ENCODE measurements around the gene DNAAF6.

DNAAF6 gene

GRCh38 chrX:107288676-107289075 is 82.3 kb downstream of the DNAAF6 start:
- TF ChIP-seq EZH2phosphoT487 (IDR thresholded peaks at IDR 0.05; ENCODE audit: low read length) (no peak), EZH2 (optimal IDR thresholded peaks at IDR 0.05; ENCODE audit: low read depth, low read length) (no peak)
- TF ChIP-seq, protein P1, sequence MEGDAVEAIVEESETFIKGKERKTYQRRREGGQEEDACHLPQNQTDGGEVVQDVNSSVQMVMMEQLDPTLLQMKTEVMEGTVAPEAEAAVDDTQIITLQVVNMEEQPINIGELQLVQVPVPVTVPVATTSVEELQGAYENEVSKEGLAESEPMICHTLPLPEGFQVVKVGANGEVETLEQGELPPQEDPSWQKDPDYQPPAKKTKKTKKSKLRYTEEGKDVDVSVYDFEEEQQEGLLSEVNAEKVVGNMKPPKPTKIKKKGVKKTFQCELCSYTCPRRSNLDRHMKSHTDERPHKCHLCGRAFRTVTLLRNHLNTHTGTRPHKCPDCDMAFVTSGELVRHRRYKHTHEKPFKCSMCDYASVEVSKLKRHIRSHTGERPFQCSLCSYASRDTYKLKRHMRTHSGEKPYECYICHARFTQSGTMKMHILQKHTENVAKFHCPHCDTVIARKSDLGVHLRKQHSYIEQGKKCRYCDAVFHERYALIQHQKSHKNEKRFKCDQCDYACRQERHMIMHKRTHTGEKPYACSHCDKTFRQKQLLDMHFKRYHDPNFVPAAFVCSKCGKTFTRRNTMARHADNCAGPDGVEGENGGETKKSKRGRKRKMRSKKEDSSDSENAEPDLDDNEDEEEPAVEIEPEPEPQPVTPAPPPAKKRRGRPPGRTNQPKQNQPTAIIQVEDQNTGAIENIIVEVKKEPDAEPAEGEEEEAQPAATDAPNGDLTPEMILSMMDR (IDR thresholded peaks at IDR 0.05; ENCODE audit: low read length): no peak
- H3K4me3 ChIP-seq (ENCODE audit: low read length): no peak overlapping the region
- no peaks in the 10 kb centered on the region for H3K79me2 ChIP-seq (ENCODE audit: low read length)
- no peaks in the 10 kb centered on the region for H4K20me1 ChIP-seq (ENCODE audit: insufficient read depth, low read length)
- H3K36me3 ChIP-seq (replicated peaks; ENCODE audit: insufficient read depth, low read length): no peaks in the 10 kb centered on the region
- H3K4me1 ChIP-seq (ENCODE audit: low read length): no peaks in the 10 kb centered on the region
- H3K9me3 ChIP-seq (replicated peaks; ENCODE audit: insufficient read depth, low read length): no peaks in the 10 kb centered on the region
- no peak overlapping the region for H2AFZ ChIP-seq (ENCODE audit: low read length)
- DNase-seq: no peak
- no peaks in the 10 kb centered on the region for H3K27me3 ChIP-seq (replicated peaks; ENCODE audit: insufficient read depth, low read length)
- H3K27ac ChIP-seq (ENCODE audit: low read length): no peak overlapping the region
- H3K9ac ChIP-seq (ENCODE audit: low read length): no peak overlapping the region
- H3K4me2 ChIP-seq (ENCODE audit: low read depth, low read length): no peak overlapping the region
- no peaks in the 10 kb centered on the region for H3K9me2 ChIP-seq (replicated peaks; ENCODE audit: insufficient read depth, low read length)
- no peaks in the 10 kb centered on the region for H3F3A ChIP-seq (ENCODE audit: insufficient read depth, low read length)

- H3F3A ChIP-seq (ENCODE audit: insufficient read depth, low read length): no peaks in the 10 kb centered on the region
- no peak overlapping the region for H2AFZ ChIP-seq (ENCODE audit: low read length)
- H3K9me3 ChIP-seq (replicated peaks; ENCODE audit: insufficient read depth, low read length): no peaks in the 10 kb centered on the region
- no peak overlapping the region for H3K4me2 ChIP-seq (ENCODE audit: low read depth, low read length)
- H3K27me3 ChIP-seq (replicated peaks; ENCODE audit: insufficient read depth, low read length): no peaks in the 10 kb centered on the region
- no peak overlapping the region for H3K9ac ChIP-seq (ENCODE audit: low read length)
- no peaks in the 10 kb centered on the region for H3K4me1 ChIP-seq (ENCODE audit: low read length)
- DNase-seq: no peak
- H3K9me2 ChIP-seq (replicated peaks; ENCODE audit: insufficient read depth, low read length): no peaks in the 10 kb centered on the region
- H3K4me3 ChIP-seq (ENCODE audit: low read length): no peak overlapping the region
- TF ChIP-seq EZH2phosphoT487 (IDR thresholded peaks at IDR 0.05; ENCODE audit: low read length): no peak
- TF ChIP-seq, protein P1 (IDR thresholded peaks at IDR 0.05; ENCODE audit: low read length): no peak
- TF ChIP-seq EZH2 (optimal IDR thresholded peaks at IDR 0.05; ENCODE audit: low read depth, low read length): no peak
- no peaks in the 10 kb centered on the region for H3K36me3 ChIP-seq (replicated peaks; ENCODE audit: insufficient read depth, low read length)
- no peaks in the 10 kb centered on the region for H3K79me2 ChIP-seq (ENCODE audit: low read length)
- no peak overlapping the region for H3K27ac ChIP-seq (ENCODE audit: low read length)
- no peaks in the 10 kb centered on the region for H4K20me1 ChIP-seq (ENCODE audit: insufficient read depth, low read length)
Observed at GRCh38 chrX:107290019-107290418, 83.6 kb downstream of the DNAAF6 start.

- no peaks in the 10 kb centered on the region for H3K9me3 ChIP-seq (replicated peaks; ENCODE audit: insufficient read depth, low read length)
- no peaks in the 10 kb centered on the region for H3K79me2 ChIP-seq (ENCODE audit: low read length)
- H4K20me1 ChIP-seq (ENCODE audit: insufficient read depth, low read length): no peaks in the 10 kb centered on the region
- no peak overlapping the region for H3K27ac ChIP-seq (ENCODE audit: low read length)
- H2AFZ ChIP-seq (ENCODE audit: low read length): no peak overlapping the region
- H3K4me3 ChIP-seq (ENCODE audit: low read length): no peak overlapping the region
- H3F3A ChIP-seq (ENCODE audit: insufficient read depth, low read length): no peaks in the 10 kb centered on the region
- H3K36me3 ChIP-seq (replicated peaks; ENCODE audit: insufficient read depth, low read length): no peaks in the 10 kb centered on the region
- H3K9me2 ChIP-seq (replicated peaks; ENCODE audit: insufficient read depth, low read length): no peaks in the 10 kb centered on the region
- TF ChIP-seq EZH2 (optimal IDR thresholded peaks at IDR 0.05; ENCODE audit: low read depth, low read length) (no peak), EZH2phosphoT487 (IDR thresholded peaks at IDR 0.05; ENCODE audit: low read length) (no peak)
- TF ChIP-seq, protein P1 (IDR thresholded peaks at IDR 0.05; ENCODE audit: low read length): no peak
- H3K9ac ChIP-seq (ENCODE audit: low read length): no peak overlapping the region
- no peak overlapping the region for H3K4me2 ChIP-seq (ENCODE audit: low read depth, low read length)
- DNase-seq: no peak
- H3K27me3 ChIP-seq (replicated peaks; ENCODE audit: insufficient read depth, low read length): no peaks in the 10 kb centered on the region
- no peaks in the 10 kb centered on the region for H3K4me1 ChIP-seq (ENCODE audit: low read length)
Observed at GRCh38 chrX:107293056-107293455, 86.6 kb downstream of the DNAAF6 start.
